Heart right ventricle (tissue), 16 donors: ENCODE measurements around the gene MAU2. TPM values are rescaled to one million over a fixed set of nuclear protein-coding genes. Genes with fewer than 3 reads are reported as not detected.

Source experiments
- ATAC-seq, 8 donors: fragments of 200-7000 bp; cut with Tn5 transposase; one replicate each; pipeline ENCODE4 v1.9.1; 2020; ENCODE audit warnings: mild to moderate bottlenecking in 8 of 8, moderate library complexity in 8 of 8, moderate number of reproducible peaks in 1 of 8
- DNase-seq, 2 donors: peaks; one replicate each; pipeline ENCODE4 v3.0.0-alpha.2; 2020
- H3K27ac ChIP-seq, 10 donors: fragments of 200-600 bp; sonication (generic) in 2 of 10; one replicate each; pipeline versions ENCODE4 v1.5.0 to v1.8.0; 2020 to 2022; ENCODE audit warnings: mild to moderate bottlenecking in 3 of 10
- H3K27me3 ChIP-seq, 7 donors: fragments of 200-600 bp; one replicate each; pipeline ENCODE4 v1.8.0; 2021 to 2022; ENCODE audit warnings: mild to moderate bottlenecking in 2 of 7
- H3K36me3 ChIP-seq, 9 donors: fragments of 200-600 bp; sonication (generic) in 1 of 9; one replicate each; pipeline versions ENCODE4 v1.5.0 to v1.8.0; 2020 to 2022; ENCODE audit warnings: mild to moderate bottlenecking in 2 of 9
- H3K4me1 ChIP-seq, 9 donors: fragments of 200-600 bp; sonication (generic) in 1 of 9; one replicate each; pipeline versions ENCODE4 v1.5.0 to v1.8.0; 2020 to 2022; ENCODE audit warnings: mild to moderate bottlenecking in 4 of 9
- H3K4me3 ChIP-seq, 10 donors: fragments of 200-600 bp; sonication (generic) in 2 of 10; one replicate each; pipeline versions ENCODE4 v1.5.0 to v1.8.0; 2020 to 2022; ENCODE audit warnings: mild to moderate bottlenecking in 7 of 10, moderate library complexity in 2 of 10
- H3K9me3 ChIP-seq, 11 donors: fragments of 200-600 bp in 10 of 11; sonication (generic) in 2 of 11; one replicate each; pipeline versions ENCODE4 v1.5.0 to v1.8.0; 2013 to 2022; ENCODE audit warnings: mild to moderate bottlenecking in 2 of 11, control low read depth in 1 of 11, moderate library complexity in 1 of 11
- CTCF ChIP-seq, 9 donors: fragments of 200-600 bp; sonication (generic) in 2 of 9; IDR thresholded peaks; one replicate each; pipeline versions ENCODE4 v1.5.0 to v1.8.0; 2021 to 2022; ENCODE audit warnings: antibody characterized with exemption in 9 of 9, mild to moderate bottlenecking in 5 of 9, moderate library complexity in 1 of 9
- WGBS, 2 donors: extraction: QIAGEN DNeasy Blood & Tissue Kit; methylation state at CpG; one replicate each; pipeline ENCODE4 v1.1.7; 2013; ENCODE audit warnings: inconsistent platforms in 1 of 2; 5-methylcytosine and 5-hydroxymethylcytosine counted together
- intact Hi-C, 10 donors: fragments of 100-400 bp; cut with DNase I; formaldehyde crosslinking; loops; one replicate each; pipeline versions ENCODE4 v1.11.1 to v1.14.2; 2022
- polyA plus RNA-seq, 2 donors: library from polyadenylated mRNA; stranded (reverse); fragments of 200-250 nt; gene quantifications; one replicate each; pipeline ENCODE4 v1.2.3, GENCODE V29; 2013
- total RNA-seq, 10 donors: library from RNA; stranded (reverse); fragmentation: NEBNext Ultra II Directional in 3 of 10; extraction: Animal tissue kit (Norgen Biotek cat#: 25700) in 3 of 10; gene quantifications; one replicate each; pipeline versions ENCODE4 v1.2.1 to v1.2.4, GENCODE V29; 2021 to 2023
- donor health status: Arrhythmogenic right ventricular cardiomyopathy.
- donor health status: ischemic (EF 13 %, LVEDD 7.1; RV severe dilation, severe dysfunction).
- donor health status: healthy with polysubstance abuse.
- donor health status: DM: no; HTN: yes; CAD: no.
- donor health status: DM: no; HTN: no; CAD: no.
- donor health status: ischemic (EF 25% LVEDD 6.9; RV normal size, moderate dysfunction).
- donor health status: ischemic (EF 25% LVEDD 5.7; RV mildly dilated, moderate dysfunction).
- donor health status: healthy.
- donor health status: DM: yes; HTN: yes; CAD: no.
- donor health status: Ischemic cardiomyopathy.
- donor health status: ischemic (EF 35%, LVEDD 5.7; RV mildly dilated, moderate dysfunction).
- donor health status: nonischemic (EF 11% LVEDD 7.7; RV severe dilation, severe dysfunction).
- donor health status: DM: yes; HTN: yes; CAD: no.
- donor health status: PGD.
- donor health status: ischemic (EF 29% LVEDD 5.4; RV normal size, mild dysfunction).
- donor health status: nonischemic (EF 23%, LVEDD 6.1; RV moderate dilation, normal function).

MAU2 gene
- total and polyA plus RNA-seq, 12 donors = 11.2 to 48.6 (median 36.7) TPM

GRCh38 chr19:19362075-19362474 is 41.4 kb downstream of the MAU2 start:
- no peaks in the 10 kb centered on the region for H3K27me3 ChIP-seq
- 90 to 96% methylated on average over 4 of the region's 4 CpGs for WGBS, 2 donors
- peaks cover 0 to 25% (median 1%) of the 10 kb centered on the region in 9 donors for H3K36me3 ChIP-seq
- no peak overlapping the region for H3K27ac ChIP-seq
- peaks cover 5 to 34% (median 20%) of the 10 kb centered on the region in 9 donors for H3K4me1 ChIP-seq
- H3K4me3 ChIP-seq = no peak overlapping the region
- intact Hi-C loops = no loop called here
- TF ChIP-seq CTCF (IDR thresholded peaks at IDR 0.05) = no peak
- H3K9me3 ChIP-seq = no peaks in the 10 kb centered on the region
- DNase-seq = no peak
- ATAC-seq = no peak

- peaks cover 5 to 29% (median 19%) of the 10 kb centered on the region in 9 donors for H3K4me1 ChIP-seq
- peak; percentile 81 to 99 (median 95) for TF ChIP-seq CTCF (IDR thresholded peaks at IDR 0.05)
- H3K4me3 ChIP-seq = peak overlapping the region in 1 of 10 donors; percentile 8
- no peaks in the 10 kb centered on the region for H3K36me3 ChIP-seq
- ATAC-seq (peak; percentile 66 to 84 (median 80)), DNase-seq (peak; percentile 54 to 74)
- H3K9me3 ChIP-seq = no peaks in the 10 kb centered on the region
- intact Hi-C loops = loop anchor here (1.0 to 5.0 kb wide), 4 partner anchors 41 to 126 kb away; partner anchors contain the start of gene GATAD2A (in 2 of the 10)
- 48 to 51% methylated on average over 18 of the region's 18 CpGs for WGBS, 2 donors
- H3K27ac ChIP-seq = peak overlapping the region in 1 of 10 donors; percentile 2
- H3K27me3 ChIP-seq = no peaks in the 10 kb centered on the region
Observed at GRCh38 chr19:19366434-19367396, 46.1 kb downstream of the MAU2 start.

- WGBS, 2 donors = 81 to 83% methylated on average over 7 of the region's 7 CpGs
- Histone ChIP-seq H3K27ac (no peak overlapping the region), H3K9me3 (no peaks in the 10 kb centered on the region), H3K27me3 (no peaks in the 10 kb centered on the region), H3K4me3 (no peak overlapping the region), H3K4me1 (peaks cover 5 to 39% (median 20%) of the 10 kb centered on the region in 9 donors), H3K36me3 (no peaks in the 10 kb centered on the region)
- no peak for DNase-seq
- intact Hi-C loops = loop anchor here in 4 of 10 donors (5.0 kb wide), 2 partner anchors 39 to 124 kb away; partner anchors contain the start of gene GATAD2A (in 2 of the 4)
- no peak for TF ChIP-seq CTCF (IDR thresholded peaks at IDR 0.05)
- ATAC-seq = no peak
Observed at GRCh38 chr19:19368087-19368486, 47.5 kb downstream of the MAU2 start.

- 54 to 58% methylated on average over 8 of the region's 8 CpGs for WGBS, 2 donors
- intact Hi-C loops = no loop called here
- DNase-seq = no peak
- peak in 1 of 8 donors; percentile 41 for ATAC-seq
- TF ChIP-seq CTCF (IDR thresholded peaks at IDR 0.05) = no peak
- H3K4me3 ChIP-seq = no peak overlapping the region
- H3K27ac ChIP-seq = peak overlapping the region in 3 of 10 donors; percentile 17 to 62 (median 51)
- H3K9me3 ChIP-seq = no peaks in the 10 kb centered on the region
- no peaks in the 10 kb centered on the region for H3K36me3 ChIP-seq
- H3K4me1 ChIP-seq = peaks cover 0 to 43% (median 14%) of the 10 kb centered on the region in 9 donors
- H3K27me3 ChIP-seq = no peaks in the 10 kb centered on the region
Observed at GRCh38 chr19:19371059-19371458, 50.4 kb downstream of the MAU2 start.
